ENCODE measurements around the gene MRAP2. TPM values are rescaled to one million over a fixed set of nuclear protein-coding genes. Genes with fewer than 3 reads are reported as not detected.

Gene MRAP2
- total and polyA plus RNA-seq, 2 experiments from 2014 or later: 6.1 to 13.5 TPM

GRCh38 chr6:84078335-84078734 lies 44.8 kb downstream of the MRAP2 start:
- Histone ChIP-seq H3K4me2 (no peak overlapping the region), H3K4me3 (no peak overlapping the region), H3F3A (replicated peaks; ENCODE audit: low read depth) (no peaks in the 10 kb centered on the region), H2AFZ (no peak overlapping the region), H4K20me1 (replicated peaks; ENCODE audit: insufficient read depth) (no peaks in the 10 kb centered on the region), H3K27me3 (ENCODE audit: insufficient read depth) (no peaks in the 10 kb centered on the region), H3K9me2 (ENCODE audit: insufficient read depth) (no peaks in the 10 kb centered on the region; the same call in 1 of the 2 replicates), H3K79me2 (replicated peaks; ENCODE audit: insufficient read depth) (no peaks in the 10 kb centered on the region), H3K36me3 (ENCODE audit: insufficient read depth) (no peaks in the 10 kb centered on the region), H3K27ac (ENCODE audit: low read depth) (no peak overlapping the region), H3K4me1 (ENCODE audit: insufficient read depth) (peaks cover 12% of the 10 kb centered on the region)
- Mint-ChIP-seq H3K27me3 (ENCODE audit: insufficient read depth, low read depth, poor library complexity) (no peaks in the 10 kb centered on the region), H3K9me3 (peaks cover 3% of the 10 kb centered on the region; the same call in 1 of the 3 replicates), H3K27ac (0 out of 2 replicates have a peak overlapping the region, but pooled peaks have one; percentile 51), H3K36me3 (ENCODE audit: low read depth) (peaks cover 3% of the 10 kb centered on the region; the same call in 2 of the 3 replicates), H3K4me1 (peaks cover 21% of the 10 kb centered on the region), H3K4me3 (no peak overlapping the region)
- ATAC-seq: peak; percentile 78
- no peak for TF ChIP-seq ETS1 (IDR thresholded peaks at IDR 0.05)
- TF ChIP-seq ZNF331 (CRISPR knock-in tag; IDR thresholded peaks at IDR 0.05; ENCODE audit: low read depth): no peak
- no peak for TF ChIP-seq CTCF (conservative IDR thresholded peaks at IDR 0.05; ENCODE audit: low read depth in 2 of 2)
- no peak for TF ChIP-seq REST (IDR thresholded peaks at IDR 0.05; ENCODE audit: unreplicated experiment)
- no peak for TF ChIP-seq EZH2phosphoT487 (IDR thresholded peaks at IDR 0.05; ENCODE audit: unreplicated experiment)
- DNase-seq (ENCODE audit: low spot score): peak; percentile 74

GRCh38 chr6:84081222-84081621 lies 47.6 kb downstream of the MRAP2 start:
- Histone ChIP-seq H4K20me1 (replicated peaks; ENCODE audit: insufficient read depth) (no peaks in the 10 kb centered on the region), H2AFZ (no peak overlapping the region), H3K36me3 (ENCODE audit: insufficient read depth) (no peaks in the 10 kb centered on the region), H3K79me2 (replicated peaks; ENCODE audit: insufficient read depth) (no peaks in the 10 kb centered on the region), H3K27me3 (ENCODE audit: insufficient read depth) (no peaks in the 10 kb centered on the region), H3K4me2 (no peak overlapping the region), H3K4me1 (ENCODE audit: insufficient read depth) (peaks cover 19% of the 10 kb centered on the region), H3K4me3 (no peak overlapping the region), H3F3A (replicated peaks; ENCODE audit: low read depth) (no peaks in the 10 kb centered on the region), H3K27ac (ENCODE audit: low read depth) (no peak overlapping the region), H3K9me2 (ENCODE audit: insufficient read depth) (no peaks in the 10 kb centered on the region)
- Mint-ChIP-seq H3K4me3 (no peak overlapping the region), H3K4me1 (peaks cover 26% of the 10 kb centered on the region), H3K27ac (no peak overlapping the region), H3K9me3 (no peaks in the 10 kb centered on the region), H3K27me3 (ENCODE audit: insufficient read depth, low read depth, poor library complexity) (no peaks in the 10 kb centered on the region), H3K36me3 (ENCODE audit: low read depth) (no peaks in the 10 kb centered on the region)
- DNase-seq (ENCODE audit: low spot score) (no peak), ATAC-seq (no peak)
- no peak for TF ChIP-seq POLR2AphosphoS5 (IDR thresholded peaks at IDR 0.05; ENCODE audit: low read depth)
- no peak for TF ChIP-seq EZH2phosphoT487 (IDR thresholded peaks at IDR 0.05; ENCODE audit: unreplicated experiment)
- TF ChIP-seq ZNF114 (CRISPR knock-in tag; IDR thresholded peaks at IDR 0.05): no peak
- TF ChIP-seq NANOG (IDR thresholded peaks at IDR 0.05; ENCODE audit: borderline replicate concordance): no peak
- no peak for TF ChIP-seq EZH2 (IDR thresholded peaks at IDR 0.05; ENCODE audit: low read depth, unreplicated experiment)
- TF ChIP-seq STAT1 (IDR thresholded peaks at IDR 0.05; ENCODE audit: unreplicated experiment): no peak
- no peak for TF ChIP-seq CTCF (conservative IDR thresholded peaks at IDR 0.05; ENCODE audit: low read depth in 2 of 2)

Data from GM23338 (cell line).